Globus pallidus (tissue), 1 donor: ENCODE measurements around the gene ADGRL3.
"Not testable (repeated sequence)": the region's sequence is repeated elsewhere in the genome, so short reads cannot be mapped to it uniquely, and the experiment has no call there.

Experiments
- DNase-seq: peaks from one replicate; pipeline ENCODE4 v3.0.0-alpha.2; 2015; ENCODE audit warnings: low spot score

Gene ADGRL3

GRCh38 chr4:61817071-61817470, 616.9 kb downstream of the ADGRL3 start:
- DNase-seq: no peak

- DNase-seq: no peak
Observed at GRCh38 chr4:61820136-61820535, 620.0 kb downstream of the ADGRL3 start.

- DNase-seq: no peak
Observed at GRCh38 chr4:61824454-61824853, 624.3 kb downstream of the ADGRL3 start.

- DNase-seq: no peak
Observed at GRCh38 chr4:61827907-61828391, 627.8 kb downstream of the ADGRL3 start.

- DNase-seq: no peak
Observed at GRCh38 chr4:61828960-61829359, 628.8 kb downstream of the ADGRL3 start.

GRCh38 chr4:61831987-61832386, 631.9 kb downstream of the ADGRL3 start:
- no peak for DNase-seq

- DNase-seq: no peak
Observed at GRCh38 chr4:61837395-61837794, 637.3 kb downstream of the ADGRL3 start.

GRCh38 chr4:61838072-61838471, 637.9 kb downstream of the ADGRL3 start:
- DNase-seq: no peak

- no peak for DNase-seq
Observed at GRCh38 chr4:61841714-61842113, 641.6 kb downstream of the ADGRL3 start.

GRCh38 chr4:61851126-61851525, 651.0 kb downstream of the ADGRL3 start:
- no peak for DNase-seq

GRCh38 chr4:61852105-61852504, 652.0 kb downstream of the ADGRL3 start:
- DNase-seq: not testable (repeated sequence)

GRCh38 chr4:61853041-61853440, 652.9 kb downstream of the ADGRL3 start:
- DNase-seq: no peak

GRCh38 chr4:61860376-61860775, 660.2 kb downstream of the ADGRL3 start:
- no peak for DNase-seq

GRCh38 chr4:61864286-61864685, 664.2 kb downstream of the ADGRL3 start:
- DNase-seq: no peak

GRCh38 chr4:61866378-61867030, 666.4 kb downstream of the ADGRL3 start:
- no peak for DNase-seq

GRCh38 chr4:61872983-61873382, 672.9 kb downstream of the ADGRL3 start:
- DNase-seq: peak; percentile 26

GRCh38 chr4:61877266-61877665, 677.1 kb downstream of the ADGRL3 start:
- DNase-seq: no peak

- DNase-seq: no peak
Observed at GRCh38 chr4:61877893-61878292, 677.8 kb downstream of the ADGRL3 start.

GRCh38 chr4:61882381-61882780, 682.3 kb downstream of the ADGRL3 start:
- DNase-seq: no peak

GRCh38 chr4:61886131-61886530, 686.0 kb downstream of the ADGRL3 start:
- no peak for DNase-seq

GRCh38 chr4:61889117-61889516, 689.0 kb downstream of the ADGRL3 start:
- no peak for DNase-seq

GRCh38 chr4:61890321-61890720, 690.2 kb downstream of the ADGRL3 start:
- DNase-seq: no peak

GRCh38 chr4:61891953-61892352, 691.8 kb downstream of the ADGRL3 start:
- no peak for DNase-seq

GRCh38 chr4:61896634-61897033, 696.5 kb downstream of the ADGRL3 start:
- DNase-seq: no peak
